GM12864 (cell line): ENCODE measurements around the gene DENND6A.

Source experiments
- DNase-seq: peaks from one replicate; pipeline ENCODE4 v3.0.0-alpha.2; 2011; ENCODE audit warnings: low read depth
- H3K4me3 ChIP-seq: 2 replicates; pipeline ENCODE4 v1.5.1; 2011; ENCODE audit warnings: mild to moderate bottlenecking, low read depth, low read length, control low read depth
- TF ChIP-seq, protein P1 (sequence below): IDR thresholded peaks from 2 replicates; pipeline ENCODE4 v1.5.1; 2011; ENCODE audit warnings: low read depth, mild to moderate bottlenecking, moderate library complexity, low read length, control low read depth, inconsistent platforms; ENCODE audit errors: missing control alignments

The DENND6A gene

DNA sequence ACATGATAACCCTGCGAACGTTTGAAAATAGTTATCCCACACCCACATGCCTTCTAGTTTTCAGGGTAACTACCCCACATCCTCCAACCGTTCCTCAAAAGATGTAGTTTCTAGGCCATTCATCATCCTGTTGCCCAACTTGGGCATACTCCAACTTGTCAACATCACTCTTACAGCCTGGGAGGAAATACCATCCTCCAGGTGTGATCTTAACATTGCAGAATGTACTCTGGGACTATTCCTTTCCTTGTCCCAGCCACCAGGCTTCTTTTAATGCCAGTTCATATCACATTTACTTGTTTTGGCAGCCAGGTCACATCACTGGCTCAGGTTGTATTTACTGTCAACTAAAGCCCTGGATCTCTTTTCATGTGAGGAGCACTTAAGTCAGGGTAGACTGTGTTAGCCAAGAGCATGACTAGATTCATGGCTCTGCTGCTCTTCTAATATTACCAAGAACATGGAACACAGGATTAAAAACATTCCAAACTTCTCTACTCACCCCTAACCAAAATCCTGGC is 4.0 kb upstream of the DENND6A start:
- no peak for DNase-seq
- TF ChIP-seq, protein P1, sequence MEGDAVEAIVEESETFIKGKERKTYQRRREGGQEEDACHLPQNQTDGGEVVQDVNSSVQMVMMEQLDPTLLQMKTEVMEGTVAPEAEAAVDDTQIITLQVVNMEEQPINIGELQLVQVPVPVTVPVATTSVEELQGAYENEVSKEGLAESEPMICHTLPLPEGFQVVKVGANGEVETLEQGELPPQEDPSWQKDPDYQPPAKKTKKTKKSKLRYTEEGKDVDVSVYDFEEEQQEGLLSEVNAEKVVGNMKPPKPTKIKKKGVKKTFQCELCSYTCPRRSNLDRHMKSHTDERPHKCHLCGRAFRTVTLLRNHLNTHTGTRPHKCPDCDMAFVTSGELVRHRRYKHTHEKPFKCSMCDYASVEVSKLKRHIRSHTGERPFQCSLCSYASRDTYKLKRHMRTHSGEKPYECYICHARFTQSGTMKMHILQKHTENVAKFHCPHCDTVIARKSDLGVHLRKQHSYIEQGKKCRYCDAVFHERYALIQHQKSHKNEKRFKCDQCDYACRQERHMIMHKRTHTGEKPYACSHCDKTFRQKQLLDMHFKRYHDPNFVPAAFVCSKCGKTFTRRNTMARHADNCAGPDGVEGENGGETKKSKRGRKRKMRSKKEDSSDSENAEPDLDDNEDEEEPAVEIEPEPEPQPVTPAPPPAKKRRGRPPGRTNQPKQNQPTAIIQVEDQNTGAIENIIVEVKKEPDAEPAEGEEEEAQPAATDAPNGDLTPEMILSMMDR, result no peak
- H3K4me3 ChIP-seq, result no peak overlapping the region

DNA sequence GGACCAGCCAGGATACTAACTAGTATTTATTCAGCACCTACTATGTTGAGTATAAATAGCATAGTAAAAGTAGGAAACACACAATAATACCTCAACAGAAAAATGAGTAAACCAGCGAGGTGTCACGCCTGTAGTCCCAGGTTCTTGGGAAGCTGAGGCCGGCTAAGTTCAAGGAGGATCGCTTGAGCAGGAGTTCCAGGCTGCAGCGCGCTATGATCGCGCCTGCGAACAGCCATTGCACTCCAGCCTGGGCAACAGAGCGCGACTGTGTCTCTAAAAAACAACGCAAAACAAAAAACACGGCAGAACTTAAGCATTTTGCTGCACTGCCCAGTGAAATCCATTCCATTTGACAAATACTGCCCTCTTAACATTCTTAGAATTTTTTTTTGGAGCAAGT is 1.3 kb upstream of the DENND6A start:
- no peak overlapping the region for H3K4me3 ChIP-seq
- DNase-seq, result no peak
- TF ChIP-seq, protein P1, result no peak

DNA sequence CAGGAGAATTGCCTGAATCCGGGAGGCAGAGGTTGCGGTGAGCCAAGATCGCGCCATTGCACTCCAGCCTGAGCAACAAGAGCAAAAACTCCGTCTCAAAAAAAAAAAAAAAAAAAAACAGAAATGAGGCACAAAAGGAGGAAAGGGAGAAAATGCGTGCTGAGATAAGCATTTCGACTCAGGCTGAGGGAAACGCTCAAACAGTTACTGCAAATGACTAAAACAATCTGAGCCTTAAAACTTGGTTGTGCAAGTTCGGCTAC is 813 bp downstream of the DENND6A start:
- DNase-seq, result peak; percentile 19
- H3K4me3 ChIP-seq, result peak overlapping the region; percentile 95

DNA sequence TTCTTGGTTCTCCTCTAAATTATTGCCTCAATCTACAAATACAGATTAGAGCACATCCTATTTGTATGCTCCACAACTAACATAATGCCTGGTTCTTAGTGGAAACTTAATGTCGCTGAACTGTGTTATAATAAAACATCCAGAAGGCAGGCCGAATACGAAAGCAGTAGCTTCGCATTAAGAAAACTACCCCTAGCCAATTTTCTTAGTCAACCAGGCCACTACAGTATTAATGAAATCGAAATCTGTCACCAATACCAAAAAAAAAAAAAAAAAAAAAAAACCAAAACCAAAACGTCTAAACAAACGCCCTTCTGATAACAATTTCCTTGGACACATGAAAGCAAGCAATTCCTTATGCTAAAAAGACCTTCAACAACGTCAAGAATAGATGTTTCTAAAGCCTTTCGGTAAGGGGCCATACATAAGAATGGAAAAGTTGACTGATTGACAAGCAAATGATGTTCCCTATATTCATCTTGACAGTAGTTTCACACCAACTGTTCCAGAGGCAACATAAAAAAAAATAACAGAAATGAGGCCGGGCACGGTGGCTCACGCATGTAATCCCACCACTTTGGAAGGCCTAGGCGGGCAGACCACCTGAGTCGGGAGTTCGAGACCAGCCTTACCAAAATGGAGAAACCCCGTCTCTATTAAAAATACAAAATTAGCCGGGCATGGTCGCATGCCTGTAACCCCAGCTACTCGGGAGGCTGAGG is 1.3 kb downstream of the DENND6A start:
- DNase-seq, result no peak
- TF ChIP-seq, protein P1, result no peak
- peak overlapping the region; percentile 95 for H3K4me3 ChIP-seq

GRCh38 chr3:57689367-57690053 is 3.4 kb downstream of the DENND6A start:
- no peak overlapping the region for H3K4me3 ChIP-seq
- DNase-seq, result no peak
- TF ChIP-seq, protein P1, result peak; percentile 3

DNA sequence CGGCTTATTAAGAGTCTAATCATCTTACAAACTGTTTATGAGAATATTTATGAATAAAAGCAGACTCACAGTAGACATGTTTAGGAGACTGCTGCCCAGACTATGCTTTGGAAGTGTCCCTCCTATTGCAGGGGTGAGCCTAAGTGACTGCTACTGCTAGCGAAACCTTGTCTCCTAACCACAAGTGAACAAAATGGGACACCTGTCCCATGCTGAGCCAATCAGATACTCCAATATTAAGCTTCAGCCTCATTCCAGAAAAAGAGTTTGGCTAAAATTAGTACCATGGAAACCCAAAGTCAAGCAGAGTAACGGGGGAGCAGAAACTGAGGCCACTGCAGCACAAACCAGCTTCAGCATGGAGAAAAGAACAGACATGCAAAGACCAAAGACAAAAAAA is 4.6 kb downstream of the DENND6A start:
- TF ChIP-seq, protein P1, result no peak
- no peak for DNase-seq
- H3K4me3 ChIP-seq, result no peak overlapping the region

DNA sequence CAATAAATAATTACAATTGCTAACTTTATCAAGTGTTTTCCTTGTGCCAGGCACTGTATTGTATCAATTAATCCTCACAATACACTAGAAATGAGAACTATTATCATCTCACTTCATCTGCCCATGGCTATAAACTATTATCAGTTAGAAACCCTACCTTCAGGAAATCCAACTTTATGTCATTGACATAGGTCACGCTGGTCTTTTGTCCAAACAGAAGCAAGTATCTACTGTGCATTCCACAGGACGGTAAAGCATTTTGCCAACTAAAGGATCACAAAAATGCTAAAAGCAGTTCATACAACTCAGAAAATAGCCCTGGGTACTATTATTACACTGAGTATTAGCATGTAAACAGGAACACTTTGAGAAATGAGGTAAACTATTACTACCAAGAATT is 9.6 kb downstream of the DENND6A start:
- TF ChIP-seq, protein P1, result no peak
- H3K4me3 ChIP-seq, result no peak overlapping the region
- no peak for DNase-seq
